ENCODE results near the gene MPND.

DNA sequence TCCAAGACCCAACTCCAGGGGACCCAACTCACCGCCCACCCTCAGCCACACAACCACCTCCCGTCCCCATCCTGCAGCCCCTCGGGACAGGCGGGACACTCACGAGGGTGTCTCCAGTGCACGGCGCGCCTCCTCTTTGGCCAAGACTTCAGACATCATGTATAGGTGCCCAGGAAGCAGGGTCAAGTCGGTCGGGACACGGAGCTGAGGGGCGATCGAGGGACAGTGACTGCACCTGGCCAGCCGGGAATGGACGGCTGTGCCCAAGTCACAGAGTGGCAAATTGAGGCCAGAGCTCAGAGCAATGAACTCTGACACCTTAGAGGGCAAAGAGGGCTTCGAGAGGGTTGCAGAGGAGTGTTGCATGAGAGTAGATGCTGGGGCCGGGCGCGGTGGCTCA lies 13.5 kb upstream of the MPND start:
- TF ChIP-seq CTCF (IDR thresholded peaks at IDR 0.05) (no peak), POLR2AphosphoS5 (IDR thresholded peaks at IDR 0.05) (no peak), POLR2A (IDR thresholded peaks at IDR 0.05) (no peak)
